Epithelial cell of proximal tubule (primary cell): ENCODE data around the gene AHSA1. TPM values are rescaled to one million over a fixed set of nuclear protein-coding genes. Genes with fewer than 3 reads are reported as not detected.
A peak's percentile ranks its signal among the peaks of the same experiment; 100 is the strongest.
"Not testable (repeated sequence)": the region's sequence is repeated elsewhere in the genome, so short reads cannot be mapped to it uniquely, and the experiment has no call there.

Source experiments
- DNase-seq: peaks from one replicate; pipeline ENCODE4 v3.0.0-alpha.2; 2011; ENCODE audit warnings: low read depth
- H3K4me3 ChIP-seq: 2 replicates; pipeline ENCODE4 v1.5.1; 2011; ENCODE audit warnings: low read depth, mild to moderate bottlenecking, low read length
- CTCF ChIP-seq: conservative IDR thresholded peaks from 2 replicates; pipeline ENCODE4 v1.5.1; 2012; ENCODE audit warnings: low read depth, mild to moderate bottlenecking, low read length
- total RNA-seq: library from RNA; depleted of rRNA; stranded (reverse); fragments of >200 nt; gene quantifications from 2 replicates; pipeline ENCODE4 v1.2.3, GENCODE V29; 2015

Gene AHSA1
- 122 and 211 TPM in 2 replicates for total RNA-seq

- peak; percentile 98 for DNase-seq
- TF ChIP-seq CTCF, result no peak
- peak within 1 kb of the TSS; percentile 81 for H3K4me3 ChIP-seq
Measured at GRCh38 chr14:77457522-77458248, at the start of gene AHSA1, which contains the start of gene VIPAS39. Gene AHSA1, plus strand, starts transcription at chr14:77458093. Its CDS starts 97 bp downstream, at chr14:77458190. Gene VIPAS39, minus strand, starts transcription at chr14:77457601. Its CDS starts 3,499 bp downstream, at chr14:77454102.

GRCh38 chr14:77409131-77409533, 48.8 kb upstream of the AHSA1 start:
- TF ChIP-seq CTCF, result peak; percentile 39
- no peak for DNase-seq
- H3K4me3 ChIP-seq, result no peak overlapping the region

- DNase-seq, H3K4me3 ChIP-seq: not testable (repeated sequence)
Measured at GRCh38 chr14:77415403-77416030, 42.4 kb upstream of the AHSA1 start.

GRCh38 chr14:77416098-77416497, 41.8 kb upstream of the AHSA1 start:
- not testable (repeated sequence) for DNase-seq

GRCh38 chr14:77416836-77417235, 41.1 kb upstream of the AHSA1 start:
- no peak for TF ChIP-seq CTCF
- no peak overlapping the region for H3K4me3 ChIP-seq
- DNase-seq, result no peak

More at GRCh38 chr14:77416098-77416497, 41.8 kb upstream of the AHSA1 start:
- H3K4me3 ChIP-seq, result not testable (repeated sequence)

- no peak for TF ChIP-seq CTCF
- DNase-seq, result no peak
- no peak overlapping the region for H3K4me3 ChIP-seq
Measured at GRCh38 chr14:77421201-77421600, 36.7 kb upstream of the AHSA1 start.

GRCh38 chr14:77423423-77423822, 34.5 kb upstream of the AHSA1 start, which contains the start of gene NOXRED1:
Gene NOXRED1, minus strand, starts transcription at chr14:77423523. Its CDS starts 634 bp downstream, at chr14:77422889.
- no peak for TF ChIP-seq CTCF
- DNase-seq, result no peak
- H3K4me3 ChIP-seq, result no peak within 1 kb of the TSS

GRCh38 chr14:77424862-77425261, 33.0 kb upstream of the AHSA1 start:
- no peak for TF ChIP-seq CTCF
- H3K4me3 ChIP-seq, result no peak overlapping the region
- no peak for DNase-seq
